HepG2 (cell line): ENCODE measurements around the gene NCOA4. TPM values are rescaled to one million over a fixed set of nuclear protein-coding genes. Genes with fewer than 3 reads are reported as not detected.

Experiments used
- ATAC-seq: fragments of 200-7000 bp; cut with Tn5 transposase; 3 replicates; pipeline ENCODE4 v1.9.1; 2020; ENCODE audit warnings: mild to moderate bottlenecking, moderate library complexity
- BruUV-seq: library from RNA; stranded (reverse); fragments of 400-500 nt; replicated peaks from 2 replicates; lab custom pipeline; 2021; lab: Mats Ljungman, UMichigan
- CTCF ChIA-PET: fragments of 300-600 bp; formaldehyde crosslinking; extraction: SDS; loops from one replicate; lab custom pipeline; 2021; ENCODE audit warnings: low total read pairs, inconsistent platforms, low intra/inter-chr PET ratio; lab: Yijun Ruan, JAX
- POLR2A ChIA-PET: fragments of 350-600 bp; sonication (Branson Sonifier 250); formaldehyde crosslinking; loops from one replicate; lab custom pipeline; 2020; ENCODE audit warnings: antibody characterized with exemption, inconsistent platforms; lab: Yijun Ruan, JAX
- DNase-seq: peaks from one replicate; pipeline ENCODE4 v3.0.0-alpha.2; 2015; ENCODE audit warnings: low spot score
- FAIRE-seq: peaks from 3 replicates; lab custom pipeline; 2011; peaks lifted over from hg19 to GRCh38; lab: Jason Lieb, UNC
- H2AFZ ChIP-seq: one replicate; pipeline ENCODE4 v1.6.1; 2011; ENCODE audit warnings: low read length, inconsistent platforms
- H3K27ac ChIP-seq: fragments of 300-600 bp; 3 replicates; pipeline ENCODE4 v1.8.0; 2011; ENCODE audit warnings: mixed run types, mild to moderate bottlenecking, mixed read lengths, low read length, inconsistent platforms; ENCODE audit not compliant: insufficient read depth; ENCODE audit errors: extremely low read length
- H3K27me3 ChIP-seq, 2 experiments: fragments of 200-600 bp in 1 of 2; 2 replicates in 1 of 2; 3 replicates in 1 of 2; pipeline versions ENCODE4 v1.6.0 to v1.8.0; 2011; ENCODE audit warnings: low read length in 2 of 2, mild to moderate bottlenecking in 2 of 2, moderate library complexity in 2 of 2, inconsistent platforms in 1 of 2; ENCODE audit not compliant: insufficient read depth in 2 of 2, control insufficient read depth in 1 of 2
- H3K36me3 ChIP-seq, 2 experiments: fragments of 200-600 bp in 1 of 2; replicated peaks in 1 of 2; 2 replicates in 1 of 2; 3 replicates in 1 of 2; pipeline versions ENCODE4 v1.5.1 to v1.8.0; 2011; ENCODE audit warnings: low read length in 2 of 2, inconsistent platforms in 1 of 2; ENCODE audit not compliant: insufficient read depth in 2 of 2, control insufficient read depth in 1 of 2
- H3K4me1 ChIP-seq: 2 replicates; pipeline ENCODE4 v1.5.1; 2012; ENCODE audit warnings: low read length, inconsistent platforms; ENCODE audit not compliant: insufficient read depth
- H3K4me2 ChIP-seq: 2 replicates; pipeline ENCODE4 v1.6.0; 2011; ENCODE audit warnings: low read depth, low read length, inconsistent platforms
- H3K4me3 ChIP-seq, 3 experiments: fragments of 200-600 bp in 1 of 3; sonication (generic), shearing (Covaris generic) in 1 of 3; replicated peaks in 1 of 3; 2 replicates each; pipeline ENCODE4 v1.5.1; 2011 to 2016; ENCODE audit warnings: low read length in 3 of 3, inconsistent platforms in 2 of 3, low read depth in 2 of 3, mild to moderate bottlenecking in 2 of 3, control low read depth in 1 of 3, mixed read lengths in 1 of 3; ENCODE audit not compliant: insufficient read depth in 1 of 3
- H3K79me2 ChIP-seq: one replicate; pipeline ENCODE4 v1.6.1; 2011; ENCODE audit warnings: low read length, inconsistent platforms; ENCODE audit not compliant: insufficient read depth
- H3K9ac ChIP-seq: 2 replicates; pipeline ENCODE4 v1.6.0; 2011; ENCODE audit warnings: mild to moderate bottlenecking, low read depth, low read length, inconsistent platforms; ENCODE audit not compliant: insufficient read depth
- H3K9me3 ChIP-seq: 2 replicates; pipeline ENCODE4 v1.5.1; 2012; ENCODE audit warnings: mild to moderate bottlenecking, low read length
- H4K20me1 ChIP-seq: 2 replicates; pipeline ENCODE4 v1.6.0; 2011; ENCODE audit warnings: inconsistent platforms, mild to moderate bottlenecking, low read length, moderate library complexity; ENCODE audit not compliant: insufficient read depth
- ASH2L ChIP-seq: fragments of 300-600, 200-600 bp; sonication (generic); IDR thresholded peaks from 2 replicates; pipeline ENCODE4 v1.7.0; 2017; ENCODE audit warnings: low read depth, mild to moderate bottlenecking, moderate library complexity, mixed read lengths, low read length; ENCODE audit not compliant: insufficient read length
- ATF7-NPFF ChIP-seq: sonication (generic); formaldehyde crosslinking; IDR thresholded peaks from 2 replicates; pipeline ENCODE4 v1.8.1; 2023; ENCODE audit warnings: mild to moderate bottlenecking, low read depth, missing genetic modification reagents, moderate library complexity
- EEA1 ChIP-seq: sonication (generic); formaldehyde crosslinking; IDR thresholded peaks from 2 replicates; pipeline ENCODE4 v1.5.1; 2020; ENCODE audit warnings: mild to moderate bottlenecking, missing genetic modification reagents, borderline replicate concordance
- HCFC1 ChIP-seq: fragments of 150-350 bp; IDR thresholded peaks from 2 replicates; pipeline ENCODE4 v1.6.1; 2014; ENCODE audit warnings: low read depth, low read length
- MTA1 ChIP-seq: sonication (generic); formaldehyde crosslinking; IDR thresholded peaks from 2 replicates; pipeline ENCODE4 v1.4.0; 2020; ENCODE audit warnings: missing genetic modification reagents, mild to moderate bottlenecking, borderline replicate concordance
- ZBTB49 ChIP-seq: sonication (generic); formaldehyde crosslinking; IDR thresholded peaks from 2 replicates; pipeline ENCODE4 v1.4.0; 2020; ENCODE audit warnings: missing genetic modification reagents, borderline replicate concordance
- ZNF296 ChIP-seq: sonication (generic); formaldehyde crosslinking; conservative IDR thresholded peaks from 2 replicates; pipeline ENCODE4 v1.5.0; 2020; ENCODE audit warnings: mild to moderate bottlenecking, missing genetic modification reagents
- ZNF773 ChIP-seq: sonication (generic); formaldehyde crosslinking; IDR thresholded peaks from 2 replicates; pipeline ENCODE4 v1.4.0; 2020; ENCODE audit warnings: missing genetic modification reagents, borderline replicate concordance
- WGBS: methylation state at CpG from one replicate; pipeline ENCODE4 v1.1.6; 2017; ENCODE audit warnings: low lambda C conversion rate; 5-methylcytosine and 5-hydroxymethylcytosine counted together
- in situ Hi-C: cut with HindIII; loops from 2 replicates; pipeline ENCODE4 v1.10.0; 2017; ENCODE audit warnings: low pct_unique_long_range_greater_than_20kb; ENCODE audit not compliant: extremely low pct_ligation_motif_present
- intact Hi-C: fragments of 100-400 bp; cut with micrococcal nuclease; formaldehyde crosslinking; loops from one replicate; pipeline ENCODE4 v1.10.0; 2022; ENCODE audit not compliant: unreplicated experiment
- polyA plus RNA-seq, 8 experiments: library from polyadenylated mRNA; depleted of rRNA in 3 of 8; stranded (reverse) in 7 of 8; unstranded in 1 of 8; fragments of >200 nt; fragmentation: Illumina TruSeq in 4 of 8; extraction: Trizol in 4 of 8; gene quantifications; 2 replicates each; pipeline versions ENCODE4 v1.2.1 to v1.2.3, GENCODE V29; 2011 to 2016; ENCODE audit warnings: low read depth in 4 of 8, missing spikeins in 1 of 8, mixed read lengths in 1 of 8; ENCODE audit not compliant: insufficient read depth in 1 of 8
- total RNA-seq, 5 experiments: library from RNA; depleted of rRNA; stranded (reverse); fragments of >200 nt; fragmentation: Illumina TruSeq; extraction: Trizol; gene quantifications; 2 replicates each; pipeline ENCODE4 v1.2.3, GENCODE V29; 2016; ENCODE audit warnings: low read depth in 1 of 5
- TF ChIP-seq, protein P1 (sequence below): IDR thresholded peaks from 2 replicates; pipeline ENCODE4 v1.6.1; 2012; ENCODE audit warnings: low read length, improper control_type of control experiment
- TF ChIP-seq, protein P2 (sequence below): sonication (generic); formaldehyde crosslinking; conservative IDR thresholded peaks from 2 replicates; pipeline ENCODE4 v1.8.0; 2022; ENCODE audit warnings: missing genetic modification reagents
- TF ChIP-seq, protein P3 (sequence below): sonication (generic); formaldehyde crosslinking; IDR thresholded peaks from 2 replicates; pipeline ENCODE4 v1.8.0; 2022; ENCODE audit warnings: mild to moderate bottlenecking, missing genetic modification reagents, moderate library complexity

NCOA4 gene
- total and polyA plus RNA-seq, 2 of the 13 experiments (the other 11 are each of a cell fraction or from before 2014, with no cell fraction given), result 306 to 400 TPM

DNA sequence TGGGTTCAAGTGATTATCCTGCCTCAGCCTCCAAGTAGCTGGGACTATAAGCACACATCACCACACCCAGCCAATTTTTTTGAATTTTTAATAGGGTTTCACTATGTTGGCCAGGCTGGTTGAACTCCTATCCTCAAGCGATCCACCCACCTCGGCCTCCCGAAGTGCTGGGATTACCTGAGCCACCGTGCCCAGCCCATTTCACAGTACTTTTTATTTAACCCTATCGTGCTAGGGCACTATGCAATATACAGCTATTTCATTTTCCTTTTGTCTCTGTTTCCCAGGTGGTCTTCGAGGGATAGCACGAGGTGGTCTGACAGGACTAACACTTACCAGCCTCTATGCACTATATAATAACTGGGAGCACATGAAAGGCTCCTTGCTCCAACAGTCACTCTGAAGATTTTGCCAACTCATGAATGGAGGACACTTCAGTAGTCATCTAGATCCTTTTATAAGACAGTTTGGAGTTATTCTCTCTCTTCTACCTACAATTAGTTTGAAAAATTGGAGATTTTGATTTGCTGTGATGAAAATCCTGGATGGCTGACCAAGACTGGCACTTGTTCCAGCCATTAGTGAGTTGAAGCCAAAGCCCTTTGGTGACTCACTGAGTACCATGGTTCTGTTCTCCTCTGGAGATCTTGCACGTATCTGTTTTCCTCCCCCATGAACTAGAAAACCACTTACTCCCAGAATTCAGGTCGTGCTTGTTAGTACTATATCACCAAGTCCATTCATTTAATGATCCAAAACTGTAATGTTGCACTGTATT lies 27.3 kb downstream of the NCOA4 start:
- BruUV-seq, result no TSS peak
- Histone ChIP-seq H3K36me3 (peaks cover 7 to 54% of the 10 kb centered on the region in 2 experiments), H3K27ac (peak overlapping the region; percentile 56), H4K20me1 (peaks cover 12% of the 10 kb centered on the region), H3K79me2 (peaks cover 13% of the 10 kb centered on the region), H3K9ac (no peak overlapping the region), H3K9me3 (no peaks in the 10 kb centered on the region), H3K4me3 (no peak overlapping the region), H3K4me2 (peak overlapping the region; percentile 8), H3K27me3 (no peaks in the 10 kb centered on the region), H2AFZ (no peak overlapping the region), H3K4me1 (peaks cover 84% of the 10 kb centered on the region)
- no peak for DNase-seq
- in situ Hi-C loops (no loop called here), intact Hi-C loops (no loop called here)
- CTCF ChIA-PET, result no interaction called here
- POLR2A ChIA-PET, result interaction anchor here (1.5 to 10.6 kb wide), 5 partner anchors 12 to 49 kb away, joined by 5 to 147 read pairs (median 8); partner anchors contain the start of gene NCOA4
- 93% methylated on average over 9 of the region's 9 CpGs for WGBS
- peak; percentile 2; the same call in 1 of the 3 replicates for ATAC-seq
- no peak for FAIRE-seq
- TF ChIP-seq EEA1 (CRISPR knock-in tag), result no peak
- TF ChIP-seq, protein P1, sequence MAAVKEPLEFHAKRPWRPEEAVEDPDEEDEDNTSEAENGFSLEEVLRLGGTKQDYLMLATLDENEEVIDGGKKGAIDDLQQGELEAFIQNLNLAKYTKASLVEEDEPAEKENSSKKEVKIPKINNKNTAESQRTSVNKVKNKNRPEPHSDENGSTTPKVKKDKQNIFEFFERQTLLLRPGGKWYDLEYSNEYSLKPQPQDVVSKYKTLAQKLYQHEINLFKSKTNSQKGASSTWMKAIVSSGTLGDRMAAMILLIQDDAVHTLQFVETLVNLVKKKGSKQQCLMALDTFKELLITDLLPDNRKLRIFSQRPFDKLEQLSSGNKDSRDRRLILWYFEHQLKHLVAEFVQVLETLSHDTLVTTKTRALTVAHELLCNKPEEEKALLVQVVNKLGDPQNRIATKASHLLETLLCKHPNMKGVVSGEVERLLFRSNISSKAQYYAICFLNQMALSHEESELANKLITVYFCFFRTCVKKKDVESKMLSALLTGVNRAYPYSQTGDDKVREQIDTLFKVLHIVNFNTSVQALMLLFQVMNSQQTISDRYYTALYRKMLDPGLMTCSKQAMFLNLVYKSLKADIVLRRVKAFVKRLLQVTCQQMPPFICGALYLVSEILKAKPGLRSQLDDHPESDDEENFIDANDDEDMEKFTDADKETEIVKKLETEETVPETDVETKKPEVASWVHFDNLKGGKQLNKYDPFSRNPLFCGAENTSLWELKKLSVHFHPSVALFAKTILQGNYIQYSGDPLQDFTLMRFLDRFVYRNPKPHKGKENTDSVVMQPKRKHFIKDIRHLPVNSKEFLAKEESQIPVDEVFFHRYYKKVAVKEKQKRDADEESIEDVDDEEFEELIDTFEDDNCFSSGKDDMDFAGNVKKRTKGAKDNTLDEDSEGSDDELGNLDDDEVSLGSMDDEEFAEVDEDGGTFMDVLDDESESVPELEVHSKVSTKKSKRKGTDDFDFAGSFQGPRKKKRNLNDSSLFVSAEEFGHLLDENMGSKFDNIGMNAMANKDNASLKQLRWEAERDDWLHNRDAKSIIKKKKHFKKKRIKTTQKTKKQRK, result no peak
- no peak for TF ChIP-seq HCFC1
- TF ChIP-seq ZBTB49 (CRISPR knock-in tag), result no peak
- TF ChIP-seq, protein P2, sequence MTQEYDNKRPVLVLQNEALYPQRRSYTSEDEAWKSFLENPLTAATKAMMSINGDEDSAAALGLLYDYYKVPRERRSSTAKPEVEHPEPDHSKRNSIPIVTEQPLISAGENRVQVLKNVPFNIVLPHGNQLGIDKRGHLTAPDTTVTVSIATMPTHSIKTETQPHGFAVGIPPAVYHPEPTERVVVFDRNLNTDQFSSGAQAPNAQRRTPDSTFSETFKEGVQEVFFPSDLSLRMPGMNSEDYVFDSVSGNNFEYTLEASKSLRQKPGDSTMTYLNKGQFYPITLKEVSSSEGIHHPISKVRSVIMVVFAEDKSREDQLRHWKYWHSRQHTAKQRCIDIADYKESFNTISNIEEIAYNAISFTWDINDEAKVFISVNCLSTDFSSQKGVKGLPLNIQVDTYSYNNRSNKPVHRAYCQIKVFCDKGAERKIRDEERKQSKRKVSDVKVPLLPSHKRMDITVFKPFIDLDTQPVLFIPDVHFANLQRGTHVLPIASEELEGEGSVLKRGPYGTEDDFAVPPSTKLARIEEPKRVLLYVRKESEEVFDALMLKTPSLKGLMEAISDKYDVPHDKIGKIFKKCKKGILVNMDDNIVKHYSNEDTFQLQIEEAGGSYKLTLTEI (CRISPR knock-in tag), result no peak
- TF ChIP-seq ASH2L, result no peak
- no peak for TF ChIP-seq ZNF773 (CRISPR knock-in tag)
- no peak for TF ChIP-seq MTA1 (CRISPR knock-in tag)
- TF ChIP-seq ATF7-NPFF (CRISPR knock-in tag), result no peak
- TF ChIP-seq, protein P3, sequence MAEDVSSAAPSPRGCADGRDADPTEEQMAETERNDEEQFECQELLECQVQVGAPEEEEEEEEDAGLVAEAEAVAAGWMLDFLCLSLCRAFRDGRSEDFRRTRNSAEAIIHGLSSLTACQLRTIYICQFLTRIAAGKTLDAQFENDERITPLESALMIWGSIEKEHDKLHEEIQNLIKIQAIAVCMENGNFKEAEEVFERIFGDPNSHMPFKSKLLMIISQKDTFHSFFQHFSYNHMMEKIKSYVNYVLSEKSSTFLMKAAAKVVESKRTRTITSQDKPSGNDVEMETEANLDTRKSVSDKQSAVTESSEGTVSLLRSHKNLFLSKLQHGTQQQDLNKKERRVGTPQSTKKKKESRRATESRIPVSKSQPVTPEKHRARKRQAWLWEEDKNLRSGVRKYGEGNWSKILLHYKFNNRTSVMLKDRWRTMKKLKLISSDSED, result no peak
- TF ChIP-seq ZNF296 (CRISPR knock-in tag), result no peak
